Measurements from ENCODE around the gene SEPTIN14.
"Not testable (repeated sequence)": the region's sequence is repeated elsewhere in the genome, so short reads cannot be mapped to it uniquely, and the experiment has no call there.

Gene SEPTIN14

GRCh38 chr7:55778631-55779030, 83.9 kb downstream of the SEPTIN14 start:
- DNase-seq, result no peak

GRCh38 chr7:55776196-55776595, 86.4 kb downstream of the SEPTIN14 start:
- no peak for DNase-seq

- no peak for DNase-seq
Observed at GRCh38 chr7:55775051-55775420, 87.5 kb downstream of the SEPTIN14 start.

GRCh38 chr7:55774327-55775050, 88.1 kb downstream of the SEPTIN14 start:
- DNase-seq, result no peak

GRCh38 chr7:55770778-55771177, 91.8 kb downstream of the SEPTIN14 start:
- DNase-seq, result no peak

GRCh38 chr7:55753274-55753862, 109.2 kb downstream of the SEPTIN14 start:
- DNase-seq, result not testable (repeated sequence)

- not testable (repeated sequence) for DNase-seq
Observed at GRCh38 chr7:55744706-55745105, 117.8 kb downstream of the SEPTIN14 start.
